Thyroid gland (tissue), 4 donors: Measurements from ENCODE around the gene FBXO41. TPM values are rescaled to one million over a fixed set of nuclear protein-coding genes. Genes with fewer than 3 reads are reported as not detected.

Experiments used
- DNase-seq, 2 donors: peaks; one replicate each; pipeline ENCODE4 v3.0.0-alpha.2; 2019
- H3K27ac ChIP-seq, 3 donors: fragments of 200-600 bp; sonication (generic); 1 replicate in 2 of 3; 2 replicates in 1 of 3; pipeline ENCODE4 v1.5.1; 2016 to 2019; ENCODE audit warnings: mild to moderate bottlenecking in 1 of 3, moderate library complexity in 1 of 3
- H3K27me3 ChIP-seq: fragments of 200-600 bp; sonication (generic); one replicate; pipeline ENCODE4 v1.5.1; 2019
- H3K36me3 ChIP-seq, 2 donors: fragments of 200-600 bp; sonication (generic); one replicate each; pipeline ENCODE4 v1.5.1; 2016 to 2019
- H3K4me1 ChIP-seq, 2 donors: fragments of 200-600 bp; sonication (generic); one replicate each; pipeline ENCODE4 v1.5.1; 2017 to 2019
- H3K4me3 ChIP-seq, 3 donors: fragments of 200-600 bp; sonication (generic); replicated peaks in 1 of 3; 1 replicate in 2 of 3; 2 replicates in 1 of 3; pipeline ENCODE4 v1.5.1; 2016; ENCODE audit warnings: mild to moderate bottlenecking in 1 of 3
- H3K9me3 ChIP-seq: fragments of 200-600 bp; sonication (generic); one replicate; pipeline ENCODE4 v1.5.1; 2017
- CTCF ChIP-seq, 6 experiments: fragments of 200-600 bp in 3 of 6; fragments of 450-650 bp in 3 of 6; sonication (generic) in 3 of 6; IDR thresholded peaks; one replicate each; pipeline ENCODE4 v1.5.1; 2016 to 2019; ENCODE audit warnings: antibody characterized with exemption in 6 of 6, mild to moderate bottlenecking in 2 of 6, inconsistent platforms in 1 of 6, moderate library complexity in 1 of 6
- POLR2A ChIP-seq, 2 donors: fragments of 450-650 bp; IDR thresholded peaks; one replicate each; pipeline ENCODE4 v1.6.1; 2017; ENCODE audit warnings: antibody characterized with exemption in 2 of 2, mild to moderate bottlenecking in 2 of 2, moderate library complexity in 1 of 2
- WGBS, 2 donors: methylation state at CpG; one replicate each; pipeline ENCODE4 v1.1.5; 2017; 5-methylcytosine and 5-hydroxymethylcytosine counted together
- intact Hi-C: fragments of 100-400 bp; cut with DNase I; formaldehyde crosslinking; loops from one replicate; pipeline ENCODE4 v1.15.1; 2023
- total RNA-seq, 4 donors: library from RNA; depleted of rRNA; stranded (reverse); fragments of >200 nt; gene quantifications; one replicate each; pipeline ENCODE4 v1.2.3, GENCODE V29; 2016

The FBXO41 gene
- total RNA-seq, 4 donors from 2014 or later: 0.79 to 3.8 (median 1.3) TPM

- 94 to 100% methylated on average over 3 of the region's 3 CpGs for WGBS, 2 donors
- no peaks in the 10 kb centered on the region for H3K4me1 ChIP-seq
- no peak for DNase-seq
- peaks cover 49 to 52% of the 10 kb centered on the region in 2 donors for H3K36me3 ChIP-seq
- H3K4me3 ChIP-seq: no peak overlapping the region
- no peak overlapping the region for H3K27ac ChIP-seq
- TF ChIP-seq POLR2A (IDR thresholded peaks at IDR 0.05): no peak
- TF ChIP-seq CTCF (IDR thresholded peaks at IDR 0.05): no peak
- intact Hi-C loops: no loop called here
- no peaks in the 10 kb centered on the region for H3K27me3 ChIP-seq
- H3K9me3 ChIP-seq: no peaks in the 10 kb centered on the region
Observed at GRCh38 chr2:73253901-73254300, 30.4 kb downstream of the FBXO41 start.

GRCh38 chr2:73253400-73253799, 30.9 kb downstream of the FBXO41 start:
- peaks cover 54 to 57% of the 10 kb centered on the region in 2 donors for H3K36me3 ChIP-seq
- WGBS, 2 donors: 87 to 93% methylated on average over 2 of the region's 2 CpGs
- intact Hi-C loops: no loop called here

DNA sequence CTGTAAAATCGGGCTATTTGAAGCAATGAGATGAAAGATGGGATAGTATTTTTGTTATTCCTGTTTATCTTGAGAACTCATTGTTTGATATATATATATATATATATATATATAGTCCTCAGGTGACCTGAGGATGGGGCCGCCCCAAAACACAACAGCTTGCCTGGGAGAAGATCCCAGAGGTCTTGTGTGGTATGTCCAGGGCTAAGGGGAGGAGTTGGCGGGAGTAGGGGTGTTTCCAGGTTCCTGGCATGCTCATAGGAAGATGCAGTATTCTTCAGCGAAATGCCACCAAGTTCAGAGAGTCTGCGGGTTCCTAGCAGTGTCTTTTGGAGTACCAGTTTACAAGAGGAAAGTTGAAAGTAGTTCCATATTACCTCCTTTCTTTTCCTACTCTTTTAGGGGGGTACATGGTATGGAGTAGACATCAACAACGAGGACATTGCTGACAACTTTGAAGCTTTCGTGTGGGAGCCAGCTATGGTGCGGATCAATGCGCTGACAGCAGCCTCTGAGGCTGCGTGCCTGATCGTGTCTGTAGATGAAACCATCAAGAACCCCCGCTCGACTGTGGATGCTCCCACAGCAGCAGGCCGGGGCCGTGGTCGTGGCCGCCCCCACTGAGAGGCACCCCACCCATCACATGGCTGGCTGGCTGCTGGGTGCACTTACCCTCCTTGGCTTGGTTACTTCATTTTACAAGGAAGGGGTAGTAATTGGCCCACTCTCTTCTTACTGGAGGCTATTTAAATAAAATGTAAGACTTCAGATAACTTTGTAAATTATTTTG, 31.8 kb downstream of the FBXO41 start:
- Histone ChIP-seq H3K36me3 (peaks cover 64 to 67% of the 10 kb centered on the region in 2 donors), H3K27ac (no peak overlapping the region), H3K4me1 (no peaks in the 10 kb centered on the region), H3K9me3 (no peaks in the 10 kb centered on the region), H3K27me3 (no peaks in the 10 kb centered on the region), H3K4me3 (no peak overlapping the region)
- intact Hi-C loops: no loop called here
- DNase-seq: no peak
- 89 to 97% methylated on average over 17 of the region's 17 CpGs for WGBS, 2 donors
- no peak for TF ChIP-seq POLR2A (IDR thresholded peaks at IDR 0.05)
- no peak for TF ChIP-seq CTCF (IDR thresholded peaks at IDR 0.05)

More at GRCh38 chr2:73253400-73253799, 30.9 kb downstream of the FBXO41 start:
- DNase-seq: no peak
- Histone ChIP-seq H3K27me3 (no peaks in the 10 kb centered on the region), H3K4me3 (no peak overlapping the region), H3K27ac (no peak overlapping the region), H3K4me1 (no peaks in the 10 kb centered on the region), H3K9me3 (no peaks in the 10 kb centered on the region)
- TF ChIP-seq CTCF (IDR thresholded peaks at IDR 0.05) (no peak), POLR2A (IDR thresholded peaks at IDR 0.05) (no peak)

- H3K9me3 ChIP-seq: no peaks in the 10 kb centered on the region
- H3K4me1 ChIP-seq: no peaks in the 10 kb centered on the region
- H3K4me3 ChIP-seq: no peak overlapping the region
- H3K36me3 ChIP-seq: peaks cover 77 to 80% of the 10 kb centered on the region in 2 donors
- DNase-seq: no peak
- H3K27ac ChIP-seq: no peak overlapping the region
- 94% methylated on average over 16 to 17 of the region's 17 CpGs for WGBS, 2 donors
- no peaks in the 10 kb centered on the region for H3K27me3 ChIP-seq
- no peak for TF ChIP-seq POLR2A (IDR thresholded peaks at IDR 0.05)
- TF ChIP-seq CTCF (IDR thresholded peaks at IDR 0.05): no peak
- intact Hi-C loops: no loop called here
Observed at GRCh38 chr2:73250872-73251846, 33.1 kb downstream of the FBXO41 start.
